HG02884 (cell line): ENCODE results near the gene DNAH8.
"Not testable (repeated sequence)": the region's sequence is repeated elsewhere in the genome, so short reads cannot be mapped to it uniquely, and the experiment has no call there.

ENCODE experiments used
- ATAC-seq: cut with Tn5 transposase; IDR thresholded peaks from one replicate; pipeline ENCODE4 v1.9.1; 2021; ENCODE audit warnings: mild to moderate bottlenecking, moderate library complexity; ENCODE audit not compliant: unreplicated experiment

The DNAH8 gene

GRCh38 chr6:38794682-38795081, 79.6 kb downstream of the DNAH8 start:
- no peak for ATAC-seq

- ATAC-seq, result no peak
Observed at GRCh38 chr6:38796006-38796405, 80.9 kb downstream of the DNAH8 start.

GRCh38 chr6:38796437-38796836, 81.3 kb downstream of the DNAH8 start:
- ATAC-seq, result not testable (repeated sequence)

GRCh38 chr6:38796850-38797249, 81.7 kb downstream of the DNAH8 start:
- ATAC-seq, result no peak

- ATAC-seq, result no peak
Observed at GRCh38 chr6:38797391-38797790, 82.3 kb downstream of the DNAH8 start.

GRCh38 chr6:38799529-38800184, 84.5 kb downstream of the DNAH8 start:
- no peak for ATAC-seq

GRCh38 chr6:38801305-38801704, 86.2 kb downstream of the DNAH8 start:
- ATAC-seq, result no peak

GRCh38 chr6:38802497-38802896, 87.4 kb downstream of the DNAH8 start:
- ATAC-seq, result no peak

- ATAC-seq, result no peak
Observed at GRCh38 chr6:38803129-38803528, 88.0 kb downstream of the DNAH8 start.

GRCh38 chr6:38804358-38804757, 89.2 kb downstream of the DNAH8 start:
- no peak for ATAC-seq

- no peak for ATAC-seq
Observed at GRCh38 chr6:38805127-38805655, 90.1 kb downstream of the DNAH8 start.

GRCh38 chr6:38805692-38806091, 90.6 kb downstream of the DNAH8 start:
- ATAC-seq, result no peak

GRCh38 chr6:38806271-38806670, 91.2 kb downstream of the DNAH8 start:
- ATAC-seq, result no peak

GRCh38 chr6:38806833-38807232, 91.7 kb downstream of the DNAH8 start:
- ATAC-seq, result no peak

GRCh38 chr6:38808039-38808438, 92.9 kb downstream of the DNAH8 start:
- no peak for ATAC-seq

- no peak for ATAC-seq
Observed at GRCh38 chr6:38813041-38813823, 98.1 kb downstream of the DNAH8 start.

- ATAC-seq, result no peak
Observed at GRCh38 chr6:38814761-38815160, 99.7 kb downstream of the DNAH8 start.

- no peak for ATAC-seq
Observed at GRCh38 chr6:38815250-38815649, 100.1 kb downstream of the DNAH8 start.

- ATAC-seq, result no peak
Observed at GRCh38 chr6:38818691-38819090, 103.6 kb downstream of the DNAH8 start.

- ATAC-seq, result no peak
Observed at GRCh38 chr6:38822963-38823362, 107.9 kb downstream of the DNAH8 start.

GRCh38 chr6:38824243-38824894, 109.3 kb downstream of the DNAH8 start:
- no peak for ATAC-seq

- ATAC-seq, result no peak
Observed at GRCh38 chr6:38827024-38827423, 111.9 kb downstream of the DNAH8 start.
